Measurements from ENCODE around the gene MIPOL1.
"Not testable (repeated sequence)": the region's sequence is repeated elsewhere in the genome, so short reads cannot be mapped to it uniquely, and the experiment has no call there.

The MIPOL1 gene

GRCh38 chr14:37320106-37320505, 122.4 kb downstream of the MIPOL1 start:
- Histone ChIP-seq H3K36me3 (ENCODE audit: control insufficient read depth, insufficient read depth, low read length) (no peaks in the 10 kb centered on the region), H3K27me3 (replicated peaks; ENCODE audit: control insufficient read depth, insufficient read depth, low read length) (no peaks in the 10 kb centered on the region), H3K4me3 (replicated peaks; ENCODE audit: low read depth, low read length) (no peak overlapping the region)
- TF ChIP-seq CTCF (IDR thresholded peaks at IDR 0.05; ENCODE audit: insufficient read depth, low read length, poor library complexity, severe bottlenecking), result no peak
- DNase-seq (ENCODE audit: extremely low read depth, insufficient read length), result no peak

- no peaks in the 10 kb centered on the region for H3K27me3 ChIP-seq (replicated peaks; ENCODE audit: control insufficient read depth, insufficient read depth, low read length)
- DNase-seq (ENCODE audit: extremely low read depth, insufficient read length), result no peak
- H3K4me3 ChIP-seq (replicated peaks; ENCODE audit: low read depth, low read length), result no peak overlapping the region
- H3K36me3 ChIP-seq (ENCODE audit: control insufficient read depth, insufficient read depth, low read length), result no peaks in the 10 kb centered on the region
- TF ChIP-seq CTCF (IDR thresholded peaks at IDR 0.05; ENCODE audit: insufficient read depth, low read length, poor library complexity, severe bottlenecking), result no peak
Observed at GRCh38 chr14:37325332-37325731, 127.6 kb downstream of the MIPOL1 start.

GRCh38 chr14:37326434-37326833, 128.7 kb downstream of the MIPOL1 start:
- TF ChIP-seq CTCF (IDR thresholded peaks at IDR 0.05; ENCODE audit: insufficient read depth, low read length, poor library complexity, severe bottlenecking), result no peak
- no peak overlapping the region for H3K4me3 ChIP-seq (replicated peaks; ENCODE audit: low read depth, low read length)
- H3K36me3 ChIP-seq (ENCODE audit: control insufficient read depth, insufficient read depth, low read length), result no peaks in the 10 kb centered on the region
- DNase-seq (ENCODE audit: extremely low read depth, insufficient read length), result no peak
- H3K27me3 ChIP-seq (replicated peaks; ENCODE audit: control insufficient read depth, insufficient read depth, low read length), result no peaks in the 10 kb centered on the region

GRCh38 chr14:37327933-37328332, 130.2 kb downstream of the MIPOL1 start:
- H3K27me3 ChIP-seq (replicated peaks; ENCODE audit: control insufficient read depth, insufficient read depth, low read length); H3K4me3 ChIP-seq (replicated peaks; ENCODE audit: low read depth, low read length); H3K36me3 ChIP-seq (ENCODE audit: control insufficient read depth, insufficient read depth, low read length); DNase-seq (ENCODE audit: extremely low read depth, insufficient read length): not testable (repeated sequence)

- no peaks in the 10 kb centered on the region for H3K36me3 ChIP-seq (ENCODE audit: control insufficient read depth, insufficient read depth, low read length)
- H3K4me3 ChIP-seq (replicated peaks; ENCODE audit: low read depth, low read length), result no peak overlapping the region
- no peak for DNase-seq (ENCODE audit: extremely low read depth, insufficient read length)
- TF ChIP-seq CTCF (IDR thresholded peaks at IDR 0.05; ENCODE audit: insufficient read depth, low read length, poor library complexity, severe bottlenecking), result no peak
- H3K27me3 ChIP-seq (replicated peaks; ENCODE audit: control insufficient read depth, insufficient read depth, low read length), result no peaks in the 10 kb centered on the region
Observed at GRCh38 chr14:37328673-37329072, 130.9 kb downstream of the MIPOL1 start.

- Histone ChIP-seq H3K4me3 (replicated peaks; ENCODE audit: low read depth, low read length) (no peak overlapping the region), H3K36me3 (ENCODE audit: control insufficient read depth, insufficient read depth, low read length) (no peaks in the 10 kb centered on the region)
- DNase-seq (ENCODE audit: extremely low read depth, insufficient read length), result no peak
Observed at GRCh38 chr14:37329189-37330001, 131.7 kb downstream of the MIPOL1 start.

More at GRCh38 chr14:37329189-37330001, 131.7 kb downstream of the MIPOL1 start:
- TF ChIP-seq CTCF (IDR thresholded peaks at IDR 0.05; ENCODE audit: insufficient read depth, low read length, poor library complexity, severe bottlenecking), result no peak
- H3K27me3 ChIP-seq (replicated peaks; ENCODE audit: control insufficient read depth, insufficient read depth, low read length), result no peaks in the 10 kb centered on the region
